ENCODE measurements around the gene KIAA0930.

Gene KIAA0930

GRCh38 chr22:45172881-45173585 is 67.7 kb downstream of the KIAA0930 start:
- Histone ChIP-seq H3K27ac (no peak overlapping the region), H3K36me3 (replicated peaks) (peaks cover 55% of the 10 kb centered on the region), H3K27me3 (replicated peaks) (no peaks in the 10 kb centered on the region), H3K4me3 (ENCODE audit: low read depth, low read length) (no peak overlapping the region)
- in situ Hi-C loops (cut with HindIII; ENCODE audit: low pct_ligation_motif_present, low sequenced_read_pairs) = no loop called here
- TF ChIP-seq CTCF (IDR thresholded peaks at IDR 0.05; ENCODE audit: low read depth, low read length, missing control alignments) = no peak
- no peak for DNase-seq

GRCh38 chr22:45171830-45172229 is 68.9 kb downstream of the KIAA0930 start:
- Histone ChIP-seq H3K36me3 (replicated peaks) (peaks cover 51% of the 10 kb centered on the region), H3K4me3 (ENCODE audit: low read depth, low read length) (no peak overlapping the region), H3K27me3 (replicated peaks) (no peaks in the 10 kb centered on the region), H3K27ac (no peak overlapping the region)
- in situ Hi-C loops (cut with HindIII; ENCODE audit: low pct_ligation_motif_present, low sequenced_read_pairs) = no loop called here
- TF ChIP-seq CTCF (IDR thresholded peaks at IDR 0.05; ENCODE audit: low read depth, low read length, missing control alignments) = peak; percentile 26
- DNase-seq = no peak

- no peak overlapping the region for H3K4me3 ChIP-seq (ENCODE audit: low read depth, low read length)
- H3K27ac ChIP-seq = no peak overlapping the region
- TF ChIP-seq CTCF (IDR thresholded peaks at IDR 0.05; ENCODE audit: low read depth, low read length, missing control alignments) = no peak
- H3K27me3 ChIP-seq (replicated peaks) = no peaks in the 10 kb centered on the region
- in situ Hi-C loops (cut with HindIII; ENCODE audit: low pct_ligation_motif_present, low sequenced_read_pairs) = no loop called here
- H3K36me3 ChIP-seq (replicated peaks) = peaks cover 41% of the 10 kb centered on the region
- no peak for DNase-seq
These were observed 70.9 kb downstream of the KIAA0930 start for GRCh38 chr22:45169591-45170466.

- Histone ChIP-seq H3K27ac (no peak overlapping the region), H3K36me3 (replicated peaks) (peaks cover 25% of the 10 kb centered on the region), H3K27me3 (replicated peaks) (no peaks in the 10 kb centered on the region), H3K4me3 (ENCODE audit: low read depth, low read length) (no peak overlapping the region)
- in situ Hi-C loops (cut with HindIII; ENCODE audit: low pct_ligation_motif_present, low sequenced_read_pairs) = no loop called here
- DNase-seq = no peak
- no peak for TF ChIP-seq CTCF (IDR thresholded peaks at IDR 0.05; ENCODE audit: low read depth, low read length, missing control alignments)
These were observed 73.8 kb downstream of the KIAA0930 start for GRCh38 chr22:45166932-45167331.

- no peaks in the 10 kb centered on the region for H3K27me3 ChIP-seq (replicated peaks)
- no peak for TF ChIP-seq CTCF (IDR thresholded peaks at IDR 0.05; ENCODE audit: low read depth, low read length, missing control alignments)
- H3K27ac ChIP-seq = peak overlapping the region; percentile 82
- DNase-seq = no peak
- H3K4me3 ChIP-seq (ENCODE audit: low read depth, low read length) = peak overlapping the region; percentile 69
- in situ Hi-C loops (cut with HindIII; ENCODE audit: low pct_ligation_motif_present, low sequenced_read_pairs) = no loop called here
- peaks cover 10% of the 10 kb centered on the region for H3K36me3 ChIP-seq (replicated peaks)
These were observed 76.2 kb downstream of the KIAA0930 start for GRCh38 chr22:45164270-45165088.
